Activated CD4-positive, alpha-beta T cell treated with anti-CD3 and anti-CD28 coated beads for 48 hours (primary cell): ENCODE measurements around the gene IFNL2.
"Not testable (repeated sequence)": the region's sequence is repeated elsewhere in the genome, so short reads cannot be mapped to it uniquely, and the experiment has no call there.

Experiments
- DNase-seq: peaks from one replicate; pipeline ENCODE4 v3.0.0-alpha.2; 2020

Gene IFNL2

GRCh38 chr19:39253374-39254149 lies 14.6 kb upstream of the IFNL2 start:
- DNase-seq: no peak

- no peak for DNase-seq
These were observed 13.5 kb upstream of the IFNL2 start for GRCh38 chr19:39254531-39255345.

GRCh38 chr19:39257227-39257626 lies 11.0 kb upstream of the IFNL2 start:
- no peak for DNase-seq

GRCh38 chr19:39261704-39262103 lies 6.5 kb upstream of the IFNL2 start:
- no peak for DNase-seq

- no peak for DNase-seq
These were observed 5.7 kb upstream of the IFNL2 start for GRCh38 chr19:39262496-39262895.

GRCh38 chr19:39263912-39264305 lies 4.3 kb upstream of the IFNL2 start:
- no peak for DNase-seq

GRCh38 chr19:39264306-39265290 lies 3.6 kb upstream of the IFNL2 start:
- no peak for DNase-seq

GRCh38 chr19:39265321-39265916 lies 2.8 kb upstream of the IFNL2 start:
- peak; percentile 34 for DNase-seq

- not testable (repeated sequence) for DNase-seq
These were observed 481 bp downstream of the IFNL2 start for GRCh38 chr19:39268531-39269223.

- DNase-seq: not testable (repeated sequence)
These were observed 1.2 kb downstream of the IFNL2 start for GRCh38 chr19:39269369-39269768.

- no peak for DNase-seq
These were observed 2.1 kb downstream of the IFNL2 start for GRCh38 chr19:39270036-39270871.

GRCh38 chr19:39273859-39274258 lies 5.7 kb downstream of the IFNL2 start:
- DNase-seq: not testable (repeated sequence)

GRCh38 chr19:39275578-39275977 lies 7.4 kb downstream of the IFNL2 start:
- DNase-seq: no peak

- no peak for DNase-seq
These were observed 8.5 kb downstream of the IFNL2 start for GRCh38 chr19:39276740-39277139.

GRCh38 chr19:39277598-39277997 lies 9.4 kb downstream of the IFNL2 start:
- DNase-seq: no peak

- no peak for DNase-seq
These were observed 13.8 kb downstream of the IFNL2 start for GRCh38 chr19:39282021-39282420.

GRCh38 chr19:39284032-39284431 lies 15.8 kb downstream of the IFNL2 start:
- no peak for DNase-seq

GRCh38 chr19:39293394-39293793 lies 25.2 kb downstream of the IFNL2 start:
- DNase-seq: no peak

GRCh38 chr19:39296055-39296645 lies 28.0 kb downstream of the IFNL2 start, which contains the start of gene IFNL1:
TSS of gene IFNL1 (plus strand) at chr19:39296407. CDS start at chr19:39296422, 15 bp downstream.
- DNase-seq: no peak

- DNase-seq: no peak
These were observed 28.7 kb downstream of the IFNL2 start for GRCh38 chr19:39296906-39297305.
